Neural crest cell (in vitro differentiated cells): ENCODE measurements around the gene GPRIN3. TPM values are rescaled to one million over a fixed set of nuclear protein-coding genes. Genes with fewer than 3 reads are reported as not detected.

Experiments used
- DNase-seq: peaks from one replicate; pipeline ENCODE4 v3.0.0; 2021; ENCODE audit warnings: low read depth, mixed read lengths, low spot score
- H3K27ac Mint-ChIP-seq: one replicate; pipeline ENCODE4 v1.8.0; 2021; ENCODE audit warnings: mild to moderate bottlenecking, mixed read lengths; ENCODE audit not compliant: unreplicated experiment
- H3K27me3 Mint-ChIP-seq: 2 replicates; pipeline ENCODE4 v1.8.0; 2021; ENCODE audit warnings: low read depth, mild to moderate bottlenecking, mixed read lengths
- H3K36me3 Mint-ChIP-seq: 2 replicates; pipeline ENCODE4 v1.8.0; 2021; ENCODE audit warnings: low read depth, mild to moderate bottlenecking, mixed read lengths
- H3K4me1 Mint-ChIP-seq: 2 replicates; pipeline ENCODE4 v1.8.0; 2021; ENCODE audit warnings: mixed read lengths
- H3K4me3 Mint-ChIP-seq: one replicate; pipeline ENCODE4 v1.8.0; 2021; ENCODE audit warnings: mild to moderate bottlenecking, mixed read lengths
- H3K9me3 Mint-ChIP-seq: 2 replicates; pipeline ENCODE4 v1.8.0; 2021; ENCODE audit warnings: mixed read lengths
- total RNA-seq: library from RNA; stranded (reverse); gene quantifications from 2 replicates; pipeline ENCODE4 v1.2.1, GENCODE V29; 2021
- TF ChIP-seq, protein P1 (sequence below): fragments of 200-600 bp; sonication (generic); conservative IDR thresholded peaks from 2 replicates; pipeline ENCODE4 v1.5.0; 2021; ENCODE audit warnings: antibody characterized with exemption, mild to moderate bottlenecking

Gene GPRIN3
- total RNA-seq, 1 donor from 2014 or later, result 0.70 TPM

DNA sequence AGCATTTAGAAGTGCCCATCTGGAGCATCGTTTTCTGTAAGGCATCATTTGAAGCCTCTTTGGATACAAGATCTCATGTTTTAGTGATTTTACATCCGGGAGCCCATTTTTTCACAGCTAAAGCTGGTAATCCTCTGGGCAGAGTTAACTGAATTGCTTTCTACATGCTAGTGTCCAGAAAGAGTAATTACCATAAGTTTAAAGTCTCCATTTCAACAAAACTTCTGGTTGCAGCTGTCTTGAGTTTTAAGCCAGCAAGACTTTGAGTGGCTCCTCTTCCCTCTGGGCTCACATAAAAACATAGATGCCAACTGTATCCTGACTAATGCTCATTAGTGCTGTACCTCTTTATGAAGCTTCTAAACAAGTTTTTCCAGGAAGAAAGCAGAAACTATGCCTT, 65.4 kb downstream of the GPRIN3 start:
- Mint-ChIP-seq H3K27me3 (no peaks in the 10 kb centered on the region), H3K36me3 (no peaks in the 10 kb centered on the region), H3K9me3 (no peaks in the 10 kb centered on the region), H3K27ac (no peak overlapping the region), H3K4me1 (no peaks in the 10 kb centered on the region), H3K4me3 (no peak overlapping the region)
- DNase-seq, result no peak
- TF ChIP-seq, protein P1, sequence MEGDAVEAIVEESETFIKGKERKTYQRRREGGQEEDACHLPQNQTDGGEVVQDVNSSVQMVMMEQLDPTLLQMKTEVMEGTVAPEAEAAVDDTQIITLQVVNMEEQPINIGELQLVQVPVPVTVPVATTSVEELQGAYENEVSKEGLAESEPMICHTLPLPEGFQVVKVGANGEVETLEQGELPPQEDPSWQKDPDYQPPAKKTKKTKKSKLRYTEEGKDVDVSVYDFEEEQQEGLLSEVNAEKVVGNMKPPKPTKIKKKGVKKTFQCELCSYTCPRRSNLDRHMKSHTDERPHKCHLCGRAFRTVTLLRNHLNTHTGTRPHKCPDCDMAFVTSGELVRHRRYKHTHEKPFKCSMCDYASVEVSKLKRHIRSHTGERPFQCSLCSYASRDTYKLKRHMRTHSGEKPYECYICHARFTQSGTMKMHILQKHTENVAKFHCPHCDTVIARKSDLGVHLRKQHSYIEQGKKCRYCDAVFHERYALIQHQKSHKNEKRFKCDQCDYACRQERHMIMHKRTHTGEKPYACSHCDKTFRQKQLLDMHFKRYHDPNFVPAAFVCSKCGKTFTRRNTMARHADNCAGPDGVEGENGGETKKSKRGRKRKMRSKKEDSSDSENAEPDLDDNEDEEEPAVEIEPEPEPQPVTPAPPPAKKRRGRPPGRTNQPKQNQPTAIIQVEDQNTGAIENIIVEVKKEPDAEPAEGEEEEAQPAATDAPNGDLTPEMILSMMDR, result no peak

DNA sequence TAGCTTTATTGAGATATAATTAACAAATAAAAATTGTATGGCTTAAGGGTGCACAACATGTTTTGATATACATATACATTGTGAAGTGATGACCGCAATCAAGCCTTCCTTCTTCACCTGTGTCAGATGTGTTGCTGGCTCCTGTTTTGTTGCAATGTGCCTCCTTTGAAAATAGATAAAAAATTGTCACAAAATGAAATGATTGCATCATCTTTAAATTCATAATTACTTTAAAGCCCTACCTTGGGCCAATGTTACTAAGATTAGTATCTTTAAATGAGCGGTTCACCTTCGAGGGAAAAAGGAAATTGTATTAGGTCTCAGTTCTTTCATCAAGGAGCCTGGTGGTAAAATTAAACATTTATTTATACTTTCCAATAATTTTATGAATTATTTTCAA, 77.3 kb downstream of the GPRIN3 start:
- Mint-ChIP-seq H3K36me3 (peaks cover 2% of the 10 kb centered on the region), H3K4me3 (no peak overlapping the region), H3K9me3 (peaks cover 9% of the 10 kb centered on the region), H3K27ac (no peak overlapping the region), H3K4me1 (no peaks in the 10 kb centered on the region), H3K27me3 (no peaks in the 10 kb centered on the region)
- DNase-seq, result no peak
- TF ChIP-seq, protein P1, result no peak

DNA sequence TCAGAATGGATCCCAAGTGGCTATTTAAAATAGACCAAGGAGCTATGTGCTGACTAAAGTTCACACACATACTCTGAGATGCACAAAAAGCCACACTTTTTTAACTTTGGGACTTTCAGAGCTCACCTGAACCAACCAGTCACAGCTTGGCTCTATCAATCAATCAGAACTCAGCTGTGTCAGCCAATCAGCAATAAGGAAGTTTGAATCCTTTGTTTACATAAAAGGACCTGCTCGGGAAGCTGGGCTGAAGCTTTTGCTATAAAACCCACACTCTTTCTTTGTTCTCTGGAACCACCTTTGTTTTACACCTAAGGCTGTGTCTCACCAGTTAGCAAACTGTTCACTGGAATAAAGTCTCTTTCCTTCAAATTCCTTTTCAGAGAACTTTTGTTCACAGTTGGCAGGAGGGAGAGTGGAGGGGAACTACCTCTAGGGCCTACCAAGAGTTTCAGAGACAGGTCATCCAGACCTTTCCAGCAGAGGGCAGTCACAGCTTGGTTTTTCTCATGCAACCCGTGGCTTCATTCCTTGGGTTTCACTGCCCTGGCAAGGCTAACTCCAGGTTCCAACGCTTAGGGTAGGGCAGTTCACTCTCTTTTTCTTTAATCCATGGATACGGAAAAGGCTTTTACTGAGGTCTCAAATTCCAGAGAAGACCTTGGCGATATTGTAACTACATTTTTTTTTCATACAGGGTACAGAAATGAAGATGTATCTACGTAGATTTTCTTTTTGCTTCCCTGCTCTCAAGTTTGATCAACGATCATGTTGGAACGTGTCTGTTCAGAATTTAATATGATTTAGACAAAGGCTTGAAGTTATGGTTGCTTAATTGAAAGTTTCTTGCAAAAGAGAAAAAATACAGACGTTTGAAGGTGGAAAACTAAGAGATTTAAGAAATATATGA, 80.7 kb downstream of the GPRIN3 start:
- Mint-ChIP-seq H3K4me1 (no peaks in the 10 kb centered on the region), H3K36me3 (no peaks in the 10 kb centered on the region), H3K27ac (no peak overlapping the region), H3K4me3 (no peak overlapping the region), H3K9me3 (peaks cover 3% of the 10 kb centered on the region), H3K27me3 (no peaks in the 10 kb centered on the region)
- peak; percentile 77 for DNase-seq
- TF ChIP-seq, protein P1, result peak; percentile 86

DNA sequence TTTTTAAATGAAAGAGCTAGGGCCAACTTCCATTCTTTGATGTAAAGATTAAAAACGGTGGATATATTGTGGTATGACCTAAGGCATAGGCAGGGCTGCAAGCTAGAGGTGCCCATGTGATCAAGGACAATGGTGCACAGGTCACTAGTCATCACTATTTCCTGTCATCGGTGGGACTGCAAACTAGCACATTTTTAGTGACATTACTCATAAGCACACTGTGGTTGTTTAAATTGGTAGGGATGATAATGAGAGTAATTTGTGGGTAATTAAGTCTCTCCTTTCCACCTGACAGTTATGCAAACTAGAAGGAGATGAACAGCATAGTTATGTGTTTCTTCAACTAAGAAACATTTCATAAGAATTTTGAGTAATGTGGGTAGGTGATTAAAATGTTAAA, 85.4 kb downstream of the GPRIN3 start:
- Mint-ChIP-seq H3K27ac (no peak overlapping the region), H3K36me3 (no peaks in the 10 kb centered on the region)
- TF ChIP-seq, protein P1, result no peak

DNA sequence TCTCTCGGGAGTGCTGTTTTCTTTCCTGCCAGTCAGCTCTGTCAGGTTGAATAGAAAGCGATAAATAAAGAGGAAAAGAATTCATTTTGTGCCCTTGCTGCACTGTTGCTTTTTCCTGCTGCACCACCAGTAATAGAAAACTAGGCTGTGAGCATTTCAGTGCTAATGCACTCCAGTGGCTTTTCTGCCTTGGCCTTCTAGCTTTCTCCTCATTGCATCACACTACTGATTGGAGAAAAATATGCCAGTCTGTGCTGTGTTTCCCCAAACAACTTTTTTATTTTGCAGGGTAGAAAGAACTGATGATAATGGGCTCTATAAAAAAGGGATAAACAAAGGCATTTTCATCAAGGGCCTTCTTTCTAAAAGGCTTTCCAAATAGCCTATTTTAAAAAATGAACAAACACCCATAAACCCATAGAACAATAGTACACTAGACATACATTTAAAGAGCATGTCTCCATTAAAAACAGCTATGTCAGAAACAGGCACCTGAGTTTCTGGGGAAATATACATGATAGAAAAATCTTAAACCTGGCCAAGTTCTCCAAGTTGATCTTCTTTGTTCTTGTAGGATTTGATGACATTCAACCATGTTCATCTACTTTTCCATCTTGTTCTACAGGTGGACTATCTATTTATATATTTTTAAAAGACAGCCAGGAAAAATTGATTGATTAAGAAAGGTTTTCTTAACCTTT, 86.3 kb downstream of the GPRIN3 start:
- TF ChIP-seq, protein P1, result no peak
- Mint-ChIP-seq H3K36me3 (no peaks in the 10 kb centered on the region), H3K4me1 (peaks cover 10% of the 10 kb centered on the region), H3K27me3 (no peaks in the 10 kb centered on the region), H3K9me3 (no peaks in the 10 kb centered on the region), H3K4me3 (no peak overlapping the region), H3K27ac (no peak overlapping the region)
- DNase-seq, result no peak

More for the DNA sequence above, 85.4 kb downstream of the GPRIN3 start:
- DNase-seq, result no peak
- no peak overlapping the region for H3K4me3 Mint-ChIP-seq
- no peaks in the 10 kb centered on the region for H3K27me3 Mint-ChIP-seq
- H3K4me1 Mint-ChIP-seq, result peaks cover 10% of the 10 kb centered on the region
- no peaks in the 10 kb centered on the region for H3K9me3 Mint-ChIP-seq
